ENCODE data around the gene TLE7. TPM values are rescaled to one million over a fixed set of nuclear protein-coding genes. Genes with fewer than 3 reads are reported as not detected.

The TLE7 gene
- total RNA-seq, 2 donors from 2014 or later, result 3.9 TPM; not detected in 1

DNA sequence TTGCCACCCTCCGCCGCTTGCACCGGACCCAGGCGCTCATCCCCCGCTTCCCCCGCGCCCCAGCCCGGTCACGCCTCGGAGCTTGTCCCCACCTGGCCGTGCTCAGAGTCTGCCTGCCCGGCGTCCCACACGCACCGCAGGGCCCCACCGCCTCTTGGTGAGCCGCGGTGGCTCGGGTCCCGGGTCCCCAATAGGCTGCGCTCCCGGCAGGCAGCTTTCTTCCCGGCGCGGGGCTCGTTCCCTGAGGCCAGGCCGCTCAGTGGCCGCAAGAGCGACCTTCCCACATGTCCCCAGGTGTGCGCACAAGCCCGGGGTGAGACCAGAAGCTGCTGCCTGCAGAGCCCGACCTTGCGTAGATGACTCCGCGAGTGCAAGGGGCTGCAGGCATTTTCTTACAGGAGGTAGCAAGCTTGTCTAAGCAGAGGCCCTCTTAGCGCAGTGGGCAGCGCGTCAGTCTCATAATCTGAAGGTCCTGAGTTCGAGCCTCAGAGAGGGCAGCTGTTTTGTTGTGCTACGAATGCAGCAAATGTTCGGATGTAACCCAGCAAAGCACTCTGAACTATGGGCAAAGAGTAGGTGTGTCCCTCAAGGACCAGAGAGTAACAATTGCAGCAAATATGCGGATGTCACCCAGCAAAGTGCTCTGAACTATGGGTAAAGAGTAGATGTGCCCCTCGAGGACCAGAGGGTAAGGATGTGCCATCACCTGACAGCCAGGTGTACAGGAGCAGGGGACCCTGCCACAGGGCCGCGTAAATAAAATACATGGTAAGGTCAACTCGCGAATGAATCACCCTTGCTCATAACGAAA, 15.6 kb downstream of the TLE7 start:
- DNase-seq (ENCODE audit: low spot score), result peak; percentile 13
- intact Hi-C loops (cut with DNase I), result no loop called here
- no peaks in the 10 kb centered on the region for H3K4me1 ChIP-seq (replicated peaks)
- H3K36me3 ChIP-seq, result no peaks in the 10 kb centered on the region
- H3K9me3 ChIP-seq, result no peaks in the 10 kb centered on the region
- no peak overlapping the region for H3K27ac ChIP-seq
- 1% methylated on average over 31 of the region's 48 CpGs for WGBS
- no peak overlapping the region for H3K4me3 ChIP-seq
- TF ChIP-seq POLR2A (IDR thresholded peaks at IDR 0.05) (no peak), POLR2AphosphoS5 (IDR thresholded peaks at IDR 0.05) (no peak)
- TF ChIP-seq, protein P1, sequence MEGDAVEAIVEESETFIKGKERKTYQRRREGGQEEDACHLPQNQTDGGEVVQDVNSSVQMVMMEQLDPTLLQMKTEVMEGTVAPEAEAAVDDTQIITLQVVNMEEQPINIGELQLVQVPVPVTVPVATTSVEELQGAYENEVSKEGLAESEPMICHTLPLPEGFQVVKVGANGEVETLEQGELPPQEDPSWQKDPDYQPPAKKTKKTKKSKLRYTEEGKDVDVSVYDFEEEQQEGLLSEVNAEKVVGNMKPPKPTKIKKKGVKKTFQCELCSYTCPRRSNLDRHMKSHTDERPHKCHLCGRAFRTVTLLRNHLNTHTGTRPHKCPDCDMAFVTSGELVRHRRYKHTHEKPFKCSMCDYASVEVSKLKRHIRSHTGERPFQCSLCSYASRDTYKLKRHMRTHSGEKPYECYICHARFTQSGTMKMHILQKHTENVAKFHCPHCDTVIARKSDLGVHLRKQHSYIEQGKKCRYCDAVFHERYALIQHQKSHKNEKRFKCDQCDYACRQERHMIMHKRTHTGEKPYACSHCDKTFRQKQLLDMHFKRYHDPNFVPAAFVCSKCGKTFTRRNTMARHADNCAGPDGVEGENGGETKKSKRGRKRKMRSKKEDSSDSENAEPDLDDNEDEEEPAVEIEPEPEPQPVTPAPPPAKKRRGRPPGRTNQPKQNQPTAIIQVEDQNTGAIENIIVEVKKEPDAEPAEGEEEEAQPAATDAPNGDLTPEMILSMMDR (IDR thresholded peaks at IDR 0.05), result no peak
- no peaks in the 10 kb centered on the region for H3K27me3 ChIP-seq (replicated peaks; ENCODE audit: insufficient read depth)

DNA sequence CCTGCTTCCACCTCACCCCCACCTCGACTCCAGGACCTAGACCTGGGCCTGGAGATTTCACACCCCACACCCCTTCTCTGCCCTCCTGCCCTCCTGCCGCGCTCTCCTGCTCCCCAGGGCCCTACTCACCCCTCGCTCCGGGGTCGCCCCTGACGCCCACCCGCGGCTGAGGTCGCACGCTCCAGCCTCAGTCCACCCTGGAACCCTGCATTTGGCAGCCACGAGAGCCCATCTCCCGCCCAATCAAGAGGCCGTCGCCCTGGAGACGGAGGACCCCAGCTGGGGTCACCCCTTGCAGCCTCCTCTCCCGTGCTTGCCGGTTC, 16.1 kb downstream of the TLE7 start:
- no peak for DNase-seq (ENCODE audit: low spot score)
- Histone ChIP-seq H3K27me3 (replicated peaks; ENCODE audit: insufficient read depth) (no peaks in the 10 kb centered on the region), H3K4me3 (no peak overlapping the region), H3K4me1 (replicated peaks) (no peaks in the 10 kb centered on the region), H3K27ac (no peak overlapping the region), H3K36me3 (no peaks in the 10 kb centered on the region), H3K9me3 (no peaks in the 10 kb centered on the region)
- no peak for TF ChIP-seq POLR2A (IDR thresholded peaks at IDR 0.05)
- TF ChIP-seq POLR2AphosphoS5 (IDR thresholded peaks at IDR 0.05), result no peak
- TF ChIP-seq, protein P1 (IDR thresholded peaks at IDR 0.05), result no peak
- 14% methylated on average over 13 of the region's 18 CpGs for WGBS
- intact Hi-C loops (cut with DNase I), result no loop called here

DNA sequence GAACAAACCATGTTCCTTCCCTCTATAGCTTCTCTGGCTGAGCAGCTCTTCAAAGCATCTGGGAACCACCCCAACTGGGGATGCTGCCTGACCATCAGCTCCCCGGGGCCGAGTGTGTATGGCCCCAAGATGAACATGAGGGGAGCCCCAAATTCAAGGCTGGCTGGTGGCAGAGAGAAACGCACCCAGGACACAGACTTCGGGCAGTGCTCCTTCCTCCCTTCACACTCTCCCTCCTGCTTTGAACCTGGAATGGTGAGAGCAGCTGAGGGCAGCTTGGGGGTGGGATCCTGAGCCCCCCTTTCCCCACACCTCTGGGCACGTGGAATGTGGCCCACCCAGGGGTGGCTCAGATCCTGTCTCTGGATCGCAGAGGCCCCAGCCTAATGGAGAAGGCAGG, 17.2 kb downstream of the TLE7 start:
- Histone ChIP-seq H3K27me3 (replicated peaks; ENCODE audit: insufficient read depth) (no peaks in the 10 kb centered on the region), H3K27ac (no peak overlapping the region), H3K4me3 (no peak overlapping the region), H3K4me1 (replicated peaks) (no peaks in the 10 kb centered on the region), H3K36me3 (no peaks in the 10 kb centered on the region), H3K9me3 (no peaks in the 10 kb centered on the region)
- intact Hi-C loops (cut with DNase I), result no loop called here
- 63% methylated on average over 6 of the region's 6 CpGs for WGBS
- TF ChIP-seq POLR2A (IDR thresholded peaks at IDR 0.05) (no peak), POLR2AphosphoS5 (IDR thresholded peaks at IDR 0.05) (no peak)
- TF ChIP-seq, protein P1 (IDR thresholded peaks at IDR 0.05), result no peak
- DNase-seq (ENCODE audit: low spot score), result no peak

DNA sequence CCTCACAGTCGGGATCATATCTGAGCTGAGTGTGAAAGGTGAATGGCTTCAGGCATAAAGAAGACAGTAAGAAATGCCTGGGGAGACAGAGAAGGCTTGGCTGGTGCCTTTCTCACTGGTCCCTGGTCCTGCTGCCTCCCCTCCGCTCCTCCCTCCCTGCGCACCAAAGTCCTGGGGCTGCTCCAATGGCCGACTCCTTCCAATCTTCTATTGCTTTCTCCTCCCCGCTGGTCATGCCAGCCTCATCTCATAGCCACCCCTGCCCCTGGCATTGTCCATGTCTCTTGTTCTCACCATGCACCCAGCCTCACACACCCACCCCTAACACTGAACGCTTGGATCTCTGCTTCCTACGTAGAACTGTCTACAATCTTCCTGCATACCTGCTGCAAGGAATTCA, 18.0 kb downstream of the TLE7 start:
- DNase-seq (ENCODE audit: low spot score), result no peak
- Histone ChIP-seq H3K9me3 (no peaks in the 10 kb centered on the region), H3K4me3 (no peak overlapping the region), H3K27me3 (replicated peaks; ENCODE audit: insufficient read depth) (no peaks in the 10 kb centered on the region), H3K4me1 (replicated peaks) (no peaks in the 10 kb centered on the region), H3K36me3 (no peaks in the 10 kb centered on the region), H3K27ac (no peak overlapping the region)
- intact Hi-C loops (cut with DNase I), result no loop called here
- TF ChIP-seq POLR2AphosphoS5 (IDR thresholded peaks at IDR 0.05) (no peak), POLR2A (IDR thresholded peaks at IDR 0.05) (no peak)
- TF ChIP-seq, protein P1 (IDR thresholded peaks at IDR 0.05), result no peak
- 73% methylated on average over 7 of the region's 7 CpGs for WGBS

DNA sequence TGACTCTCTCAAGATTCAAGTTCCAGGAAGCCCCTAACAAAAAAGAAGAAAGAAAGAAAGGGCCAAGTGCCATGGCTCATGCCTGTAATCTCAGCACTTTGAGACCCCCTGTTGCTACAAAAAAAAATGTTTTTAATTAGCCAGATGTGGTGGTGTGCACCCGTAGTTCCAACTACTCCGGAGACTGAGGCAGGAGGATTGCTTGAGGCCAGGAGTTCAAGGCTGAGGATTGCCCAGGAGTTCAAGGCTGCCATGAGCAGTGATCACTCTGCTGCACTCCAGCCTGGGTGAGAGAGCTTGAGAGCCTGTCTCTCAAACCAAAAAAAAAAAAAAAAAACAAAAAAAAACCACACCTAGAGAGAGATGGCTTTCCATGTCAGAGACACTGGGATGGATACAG, 18.8 kb downstream of the TLE7 start:
- H3K9me3 ChIP-seq, result no peaks in the 10 kb centered on the region
- intact Hi-C loops (cut with DNase I), result no loop called here
- WGBS, result 82% methylated on average over 2 of the region's 2 CpGs
- no peak overlapping the region for H3K4me3 ChIP-seq
- no peak for TF ChIP-seq POLR2AphosphoS5 (IDR thresholded peaks at IDR 0.05)
- TF ChIP-seq POLR2A (IDR thresholded peaks at IDR 0.05), result no peak
- TF ChIP-seq, protein P1 (IDR thresholded peaks at IDR 0.05), result no peak
- H3K4me1 ChIP-seq (replicated peaks), result no peaks in the 10 kb centered on the region
- no peak for DNase-seq (ENCODE audit: low spot score)
- no peaks in the 10 kb centered on the region for H3K27me3 ChIP-seq (replicated peaks; ENCODE audit: insufficient read depth)
- H3K27ac ChIP-seq, result no peak overlapping the region
- H3K36me3 ChIP-seq, result no peaks in the 10 kb centered on the region
